Skeletal muscle cell (primary cell): Measurements from ENCODE around the gene CGB2.
"Not testable (repeated sequence)": the region's sequence is repeated elsewhere in the genome, so short reads cannot be mapped to it uniquely, and the experiment has no call there.

Experiments
- DNase-seq: peaks from one replicate; pipeline ENCODE4 v3.0.0-alpha.2; 2010; ENCODE audit warnings: low read depth
- H3K4me3 ChIP-seq: 2 replicates; pipeline ENCODE4 v1.5.1; 2011; ENCODE audit warnings: low read depth, mild to moderate bottlenecking, control low read depth, low read length, moderate library complexity

CGB2 gene

GRCh38 chr19:49031642-49032301 lies at the start of gene CGB2:
TSS of gene CGB2 (plus strand) at chr19:49031890. CDS start at chr19:49032096, 206 bp downstream.
- DNase-seq = not testable (repeated sequence)

GRCh38 chr19:48982280-48982679 lies 49.4 kb upstream of the CGB2 start:
- H3K4me3 ChIP-seq = no peak overlapping the region
- no peak for DNase-seq

More at GRCh38 chr19:49031642-49032301, at the start of gene CGB2:
- not testable (repeated sequence) for H3K4me3 ChIP-seq

GRCh38 chr19:48985711-48986110 lies 46.0 kb upstream of the CGB2 start:
- DNase-seq = no peak

GRCh38 chr19:48986211-48986610 lies 45.5 kb upstream of the CGB2 start:
- H3K4me3 ChIP-seq = no peak overlapping the region
- DNase-seq = no peak

More at GRCh38 chr19:48985711-48986110, 46.0 kb upstream of the CGB2 start:
- H3K4me3 ChIP-seq = no peak overlapping the region

- no peak for DNase-seq
- H3K4me3 ChIP-seq = no peak overlapping the region
Observed at GRCh38 chr19:48987323-48987722, 44.4 kb upstream of the CGB2 start.

- DNase-seq = no peak
- H3K4me3 ChIP-seq = no peak overlapping the region
Observed at GRCh38 chr19:48988286-48988685, 43.4 kb upstream of the CGB2 start.

GRCh38 chr19:48988860-48989259 lies 42.8 kb upstream of the CGB2 start:
- H3K4me3 ChIP-seq = no peak overlapping the region

GRCh38 chr19:48989701-48990291 lies 41.9 kb upstream of the CGB2 start:
- no peak for DNase-seq
- H3K4me3 ChIP-seq = no peak overlapping the region

More at GRCh38 chr19:48988860-48989259, 42.8 kb upstream of the CGB2 start:
- no peak for DNase-seq

GRCh38 chr19:48990400-48990799 lies 41.3 kb upstream of the CGB2 start:
- DNase-seq = no peak
- peak overlapping the region; percentile 9 for H3K4me3 ChIP-seq

GRCh38 chr19:48991011-48991609 lies 40.6 kb upstream of the CGB2 start:
- H3K4me3 ChIP-seq = peak overlapping the region; percentile 99
- no peak for DNase-seq

- peak overlapping the region; percentile 99 for H3K4me3 ChIP-seq
Observed at GRCh38 chr19:48991873-48992580, 39.7 kb upstream of the CGB2 start.

GRCh38 chr19:48992581-48993174 lies 39.0 kb upstream of the CGB2 start:
- peak overlapping the region; percentile 99 for H3K4me3 ChIP-seq
- no peak for DNase-seq

More at GRCh38 chr19:48991873-48992580, 39.7 kb upstream of the CGB2 start:
- DNase-seq = peak; percentile 43

GRCh38 chr19:48993175-48994034 lies 38.3 kb upstream of the CGB2 start, which contains the start of the genes GYS1 and RUVBL2:
TSS of gene GYS1 (minus strand) at chr19:48993309. CDS start at chr19:48993112, 197 bp downstream.
TSS of gene RUVBL2 (plus strand) at chr19:48993887. CDS start at chr19:48993912, 25 bp downstream.
- DNase-seq = peak; percentile 99
- H3K4me3 ChIP-seq = peak within 1 kb of the TSS; percentile 99

GRCh38 chr19:48994035-48994386 lies 37.7 kb upstream of the CGB2 start:
- H3K4me3 ChIP-seq = peak overlapping the region; percentile 99
- DNase-seq = no peak

- no peak for DNase-seq
- H3K4me3 ChIP-seq = no peak overlapping the region
Observed at GRCh38 chr19:48997972-48998371, 33.7 kb upstream of the CGB2 start.

- DNase-seq = no peak
- no peak overlapping the region for H3K4me3 ChIP-seq
Observed at GRCh38 chr19:48999481-49000325, 32.0 kb upstream of the CGB2 start.

- no peak overlapping the region for H3K4me3 ChIP-seq
- DNase-seq = no peak
Observed at GRCh38 chr19:49004133-49004532, 27.6 kb upstream of the CGB2 start.
